Measurements from ENCODE around the gene AXDND1. TPM values are rescaled to one million over a fixed set of nuclear protein-coding genes. Genes with fewer than 3 reads are reported as not detected.
A peak's percentile ranks its signal among the peaks of the same experiment; 100 is the strongest.
"Not testable (repeated sequence)": the region's sequence is repeated elsewhere in the genome, so short reads cannot be mapped to it uniquely, and the experiment has no call there.

AXDND1 gene
- total RNA-seq, 1 experiment from 2014 or later = 0.15 TPM

DNA sequence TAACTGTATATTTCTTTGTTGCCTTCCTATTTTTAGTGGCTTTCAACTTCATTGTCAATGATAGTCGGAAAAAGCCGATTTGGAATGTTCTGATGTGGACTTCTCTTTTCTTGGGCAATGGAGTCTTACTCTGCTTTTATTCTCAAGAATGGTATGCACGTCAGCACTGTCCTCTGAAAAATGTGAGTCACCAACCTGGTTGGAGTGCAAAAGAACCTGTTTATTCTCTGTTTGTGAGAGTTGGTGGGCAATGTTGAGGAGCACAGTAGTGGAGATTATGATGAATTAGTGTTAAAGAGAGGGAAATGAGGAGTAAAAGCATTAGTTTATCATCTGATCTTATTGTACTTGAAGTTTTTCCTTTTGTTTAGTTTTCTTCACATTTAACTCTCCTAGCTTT, 14.5 kb upstream of the AXDND1 start:
- H3K27ac ChIP-seq (ENCODE audit: low read length) = no peak overlapping the region
- no peaks in the 10 kb centered on the region for H3K9me2 ChIP-seq (replicated peaks; ENCODE audit: insufficient read depth, low read length)
- H3K27me3 ChIP-seq (ENCODE audit: low read length) = no peaks in the 10 kb centered on the region
- no peaks in the 10 kb centered on the region for H4K20me1 ChIP-seq (ENCODE audit: insufficient read depth, low read depth, low read length)
- no peaks in the 10 kb centered on the region for H3K9me3 ChIP-seq (ENCODE audit: low read length)
- H3K9ac ChIP-seq (ENCODE audit: low read length) = no peak overlapping the region
- H3K4me3 ChIP-seq (ENCODE audit: low read length) = no peak overlapping the region
- no peak for DNase-seq
- no peaks in the 10 kb centered on the region for H3K4me1 ChIP-seq (ENCODE audit: low read length)
- no peak overlapping the region for H2AFZ ChIP-seq (ENCODE audit: low read length)
- no peaks in the 10 kb centered on the region for H3K79me2 ChIP-seq (ENCODE audit: low read length)
- H3K4me2 ChIP-seq (ENCODE audit: low read depth, low read length, poor library complexity, severe bottlenecking) = no peak overlapping the region
- H3K36me3 ChIP-seq (ENCODE audit: insufficient read depth, low read length) = peaks cover 8% of the 10 kb centered on the region; the same call in 1 of the 2 replicates

DNA sequence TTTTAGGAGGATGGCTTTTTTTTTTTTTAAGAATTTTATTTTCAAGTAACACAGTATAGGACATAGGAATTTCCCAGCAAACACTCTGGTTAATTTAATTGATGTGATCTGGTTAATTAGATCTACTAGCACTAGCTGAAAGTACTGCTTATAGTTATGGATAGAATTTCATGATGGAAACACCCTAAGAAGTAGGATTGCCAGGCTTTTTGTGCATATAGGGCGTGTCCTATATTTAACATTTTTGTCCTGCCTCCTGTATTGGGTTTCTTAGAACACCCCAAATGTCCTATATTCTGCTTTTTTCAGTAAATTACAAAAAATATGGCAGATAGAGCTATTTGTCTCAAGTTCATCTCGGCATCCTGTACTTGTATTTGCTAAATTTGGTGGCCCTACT, 13.5 kb upstream of the AXDND1 start:
- H3K4me2 ChIP-seq (ENCODE audit: low read depth, low read length, poor library complexity, severe bottlenecking) = no peak overlapping the region
- no peaks in the 10 kb centered on the region for H3K9me3 ChIP-seq (ENCODE audit: low read length)
- no peak overlapping the region for H3K4me3 ChIP-seq (ENCODE audit: low read length)
- H4K20me1 ChIP-seq (ENCODE audit: insufficient read depth, low read depth, low read length) = no peaks in the 10 kb centered on the region
- peaks cover 8% of the 10 kb centered on the region; the same call in 1 of the 2 replicates for H3K36me3 ChIP-seq (ENCODE audit: insufficient read depth, low read length)
- no peaks in the 10 kb centered on the region for H3K4me1 ChIP-seq (ENCODE audit: low read length)
- no peaks in the 10 kb centered on the region for H3K27me3 ChIP-seq (ENCODE audit: low read length)
- H2AFZ ChIP-seq (ENCODE audit: low read length) = no peak overlapping the region
- H3K9me2 ChIP-seq (replicated peaks; ENCODE audit: insufficient read depth, low read length) = no peaks in the 10 kb centered on the region
- DNase-seq = no peak
- no peak overlapping the region for H3K27ac ChIP-seq (ENCODE audit: low read length)
- no peaks in the 10 kb centered on the region for H3K79me2 ChIP-seq (ENCODE audit: low read length)
- H3K9ac ChIP-seq (ENCODE audit: low read length) = no peak overlapping the region

DNA sequence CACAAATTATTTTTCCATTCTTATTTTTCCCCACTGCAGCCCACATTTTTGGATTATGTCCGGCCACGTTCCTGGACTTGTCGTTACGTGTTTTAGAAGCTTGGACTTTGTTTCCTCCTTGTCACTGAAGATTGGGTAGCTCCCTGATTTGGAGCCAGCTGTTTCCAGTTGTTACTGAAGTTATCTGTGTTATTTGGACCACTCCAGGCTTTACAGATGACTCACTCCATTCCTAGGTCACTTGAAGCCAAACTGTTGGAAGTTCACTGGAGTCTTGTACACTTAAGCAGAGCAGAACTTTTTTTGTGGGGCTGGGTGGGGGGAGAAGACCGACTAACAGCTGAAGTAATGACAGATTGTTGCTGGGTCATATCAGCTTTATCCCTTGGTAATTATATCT, 12.2 kb upstream of the AXDND1 start:
- no peaks in the 10 kb centered on the region for H3K9me2 ChIP-seq (replicated peaks; ENCODE audit: insufficient read depth, low read length)
- no peak overlapping the region for H3K27ac ChIP-seq (ENCODE audit: low read length)
- peaks cover 8% of the 10 kb centered on the region; the same call in 1 of the 2 replicates for H3K36me3 ChIP-seq (ENCODE audit: insufficient read depth, low read length)

DNA sequence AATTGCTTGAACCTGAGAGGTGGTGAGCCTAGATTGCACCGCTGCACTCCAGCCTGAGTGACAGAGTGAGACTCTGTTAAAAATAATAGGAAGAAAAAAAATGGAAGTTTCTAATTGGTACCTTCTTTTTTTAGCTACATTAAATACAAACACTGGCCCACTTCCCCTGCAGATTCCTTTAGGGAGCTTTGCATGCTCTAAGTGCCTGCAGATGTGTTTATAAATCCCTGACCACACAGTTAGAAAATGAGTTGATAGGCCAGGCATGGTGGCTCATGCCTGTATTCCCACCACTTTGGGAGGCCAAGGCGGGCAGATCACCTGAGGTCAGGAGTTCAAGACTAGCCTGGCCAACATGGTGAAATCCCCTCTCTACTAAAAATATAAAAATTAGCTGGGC, 4.1 kb upstream of the AXDND1 start:
- DNase-seq; H3K9ac ChIP-seq (ENCODE audit: low read length): not testable (repeated sequence)
- H3K4me1 ChIP-seq (ENCODE audit: low read length) = peaks cover 11% of the 10 kb centered on the region

More for the DNA sequence above, 12.2 kb upstream of the AXDND1 start:
- no peak overlapping the region for H2AFZ ChIP-seq (ENCODE audit: low read length)
- DNase-seq = no peak
- H4K20me1 ChIP-seq (ENCODE audit: insufficient read depth, low read depth, low read length) = no peaks in the 10 kb centered on the region
- no peaks in the 10 kb centered on the region for H3K4me1 ChIP-seq (ENCODE audit: low read length)
- H3K79me2 ChIP-seq (ENCODE audit: low read length) = no peaks in the 10 kb centered on the region
- no peaks in the 10 kb centered on the region for H3K27me3 ChIP-seq (ENCODE audit: low read length)
- no peaks in the 10 kb centered on the region for H3K9me3 ChIP-seq (ENCODE audit: low read length)
- H3K4me2 ChIP-seq (ENCODE audit: low read depth, low read length, poor library complexity, severe bottlenecking) = no peak overlapping the region
- no peak overlapping the region for H3K9ac ChIP-seq (ENCODE audit: low read length)
- no peak overlapping the region for H3K4me3 ChIP-seq (ENCODE audit: low read length)

DNA sequence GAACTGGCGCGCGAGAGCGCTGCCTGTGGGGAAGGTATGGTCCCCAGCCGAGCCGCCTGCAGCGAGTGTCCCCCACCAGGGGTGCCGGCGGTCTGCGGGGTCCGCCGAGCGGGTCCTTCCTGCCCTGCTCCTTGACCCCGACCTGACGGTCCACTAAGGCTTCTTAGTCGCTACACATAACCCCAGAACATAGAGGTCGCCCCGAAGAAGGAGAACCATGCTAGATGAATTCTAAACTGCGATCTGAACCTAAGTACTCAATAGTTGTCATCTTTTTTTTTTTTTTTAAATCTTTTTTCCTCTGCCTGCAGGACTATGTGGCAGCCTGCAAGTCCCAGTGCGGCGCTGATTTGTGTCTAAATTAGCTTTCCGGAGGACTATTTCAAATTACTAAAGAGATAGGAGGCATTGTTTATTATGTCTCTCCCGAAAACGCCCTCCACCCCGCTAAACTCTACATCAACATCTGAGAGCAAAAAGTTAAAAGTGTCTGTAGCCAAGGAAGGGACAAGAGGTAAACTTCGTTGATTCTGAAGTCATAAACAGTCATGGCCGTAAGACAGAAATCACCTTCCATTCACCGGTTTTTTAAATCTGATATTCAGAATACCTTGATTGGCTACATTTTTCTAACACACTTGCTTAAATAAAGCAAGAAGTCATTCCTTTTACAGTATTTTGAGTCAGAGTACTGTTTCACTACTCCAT, 476 bp downstream of the AXDND1 start:
- Histone ChIP-seq H3K36me3 (ENCODE audit: insufficient read depth, low read length) (no peaks in the 10 kb centered on the region), H3K4me3 (ENCODE audit: low read length) (peak overlapping the region; percentile 75), H3K27ac (ENCODE audit: low read length) (peak overlapping the region; percentile 83; the same call in 1 of the 2 replicates), H3K4me1 (ENCODE audit: low read length) (peaks cover 11% of the 10 kb centered on the region), H3K79me2 (ENCODE audit: low read length) (no peaks in the 10 kb centered on the region), H4K20me1 (ENCODE audit: insufficient read depth, low read depth, low read length) (no peaks in the 10 kb centered on the region), H3K9ac (ENCODE audit: low read length) (peak overlapping the region; percentile 74), H3K9me2 (replicated peaks; ENCODE audit: insufficient read depth, low read length) (no peaks in the 10 kb centered on the region), H3K27me3 (ENCODE audit: low read length) (no peaks in the 10 kb centered on the region), H3K4me2 (ENCODE audit: low read depth, low read length, poor library complexity, severe bottlenecking) (peak overlapping the region; percentile 78), H2AFZ (ENCODE audit: low read length) (peak overlapping the region; percentile 59; the same call in 1 of the 2 replicates), H3K9me3 (ENCODE audit: low read length) (no peaks in the 10 kb centered on the region)
- DNase-seq = peak; percentile 53

More for the DNA sequence above, 4.1 kb upstream of the AXDND1 start:
- not testable (repeated sequence) for H3K9me2 ChIP-seq (replicated peaks; ENCODE audit: insufficient read depth, low read length); H3K27me3 ChIP-seq (ENCODE audit: low read length); H3K27ac ChIP-seq (ENCODE audit: low read length); H3K79me2 ChIP-seq (ENCODE audit: low read length); H4K20me1 ChIP-seq (ENCODE audit: insufficient read depth, low read depth, low read length); H3K4me3 ChIP-seq (ENCODE audit: low read length); H3K9me3 ChIP-seq (ENCODE audit: low read length); H3K36me3 ChIP-seq (ENCODE audit: insufficient read depth, low read length); H2AFZ ChIP-seq (ENCODE audit: low read length); H3K4me2 ChIP-seq (ENCODE audit: low read depth, low read length, poor library complexity, severe bottlenecking)

DNA sequence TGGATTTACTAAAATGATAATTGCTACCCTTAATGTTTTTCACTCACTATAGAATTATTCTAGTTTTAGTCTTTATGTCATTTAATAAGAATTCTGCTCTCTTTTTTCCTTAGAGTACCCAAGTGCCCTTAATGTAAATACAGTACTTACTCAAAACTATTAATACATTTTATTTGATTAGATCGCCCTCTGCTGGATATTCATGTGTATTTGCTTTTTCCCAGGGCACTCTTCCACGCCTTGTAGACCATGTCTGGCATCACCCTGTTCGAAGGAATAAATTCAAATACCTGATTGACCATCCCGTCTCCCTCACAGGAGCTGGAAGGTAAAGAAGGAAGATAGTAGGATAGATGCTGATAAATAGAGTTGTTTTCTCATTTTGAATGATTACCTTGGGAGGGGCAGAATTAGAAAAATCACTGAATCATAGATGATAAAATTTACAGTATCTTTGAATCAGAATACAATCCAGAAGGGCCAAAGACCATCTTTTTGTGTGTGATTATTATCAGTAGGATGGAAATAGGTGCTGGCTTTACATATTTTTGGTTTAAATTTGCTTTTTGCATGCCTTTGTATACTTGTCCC, 4.1 kb downstream of the AXDND1 start:
- Histone ChIP-seq H3K79me2 (ENCODE audit: low read length) (no peaks in the 10 kb centered on the region), H2AFZ (ENCODE audit: low read length) (no peak overlapping the region), H3K9me3 (ENCODE audit: low read length) (no peaks in the 10 kb centered on the region), H3K9ac (ENCODE audit: low read length) (no peak overlapping the region), H3K4me1 (ENCODE audit: low read length) (peaks cover 7% of the 10 kb centered on the region), H3K36me3 (ENCODE audit: insufficient read depth, low read length) (no peaks in the 10 kb centered on the region), H3K9me2 (replicated peaks; ENCODE audit: insufficient read depth, low read length) (no peaks in the 10 kb centered on the region), H3K4me3 (ENCODE audit: low read length) (no peak overlapping the region), H3K4me2 (ENCODE audit: low read depth, low read length, poor library complexity, severe bottlenecking) (no peak overlapping the region), H3K27ac (ENCODE audit: low read length) (no peak overlapping the region), H3K27me3 (ENCODE audit: low read length) (no peaks in the 10 kb centered on the region), H4K20me1 (ENCODE audit: insufficient read depth, low read depth, low read length) (no peaks in the 10 kb centered on the region)
- DNase-seq = peak; percentile 89

DNA sequence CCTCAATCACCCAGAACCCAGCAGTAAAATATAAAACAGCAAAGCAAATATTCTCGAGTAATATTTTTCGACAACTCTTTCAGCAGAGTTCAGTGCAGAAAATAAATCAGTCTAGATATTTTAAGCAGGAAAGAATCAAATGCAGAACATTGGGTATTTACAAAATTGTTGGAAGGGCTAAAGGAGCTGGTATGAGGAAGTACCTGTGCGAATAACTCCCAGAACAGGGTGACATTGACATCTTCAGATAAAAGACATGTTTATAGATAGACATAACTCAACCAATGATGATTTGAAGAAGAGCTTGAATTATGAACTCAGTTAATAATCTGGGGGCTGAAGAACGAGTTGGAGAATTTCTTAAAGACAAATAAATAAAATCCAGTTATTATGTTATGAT, 6.4 kb downstream of the AXDND1 start:
- Histone ChIP-seq H3K4me1 (ENCODE audit: low read length) (no peaks in the 10 kb centered on the region), H3K9me3 (ENCODE audit: low read length) (no peaks in the 10 kb centered on the region), H3K9ac (ENCODE audit: low read length) (no peak overlapping the region), H3K79me2 (ENCODE audit: low read length) (no peaks in the 10 kb centered on the region), H3K27ac (ENCODE audit: low read length) (no peak overlapping the region), H3K36me3 (ENCODE audit: insufficient read depth, low read length) (no peaks in the 10 kb centered on the region), H3K4me2 (ENCODE audit: low read depth, low read length, poor library complexity, severe bottlenecking) (no peak overlapping the region), H3K9me2 (replicated peaks; ENCODE audit: insufficient read depth, low read length) (no peaks in the 10 kb centered on the region), H4K20me1 (ENCODE audit: insufficient read depth, low read depth, low read length) (no peaks in the 10 kb centered on the region), H2AFZ (ENCODE audit: low read length) (no peak overlapping the region), H3K4me3 (ENCODE audit: low read length) (no peak overlapping the region), H3K27me3 (ENCODE audit: low read length) (no peaks in the 10 kb centered on the region)
- no peak for DNase-seq

DNA sequence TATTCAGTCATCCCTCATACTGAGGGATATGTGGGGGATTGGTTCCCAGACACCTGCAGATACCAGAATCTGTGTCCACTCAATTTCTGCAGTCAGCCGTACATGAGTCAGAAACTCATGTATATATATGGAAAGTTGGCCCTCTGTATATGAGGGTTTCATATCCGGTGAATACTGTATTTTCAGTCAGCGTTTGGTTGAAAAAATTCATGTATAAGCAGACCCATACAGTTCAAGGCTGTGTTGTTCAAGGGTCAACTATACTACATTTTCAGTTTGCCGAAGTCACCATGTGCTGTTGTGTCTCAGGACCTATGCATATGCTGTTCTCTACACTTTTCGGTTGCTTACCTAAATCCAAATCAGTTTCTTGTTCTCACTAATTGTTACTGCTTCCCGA, 10.5 kb downstream of the AXDND1 start:
- DNase-seq = no peak
- Histone ChIP-seq H3K4me1 (ENCODE audit: low read length) (no peaks in the 10 kb centered on the region), H3K36me3 (ENCODE audit: insufficient read depth, low read length) (no peaks in the 10 kb centered on the region), H3K9me2 (replicated peaks; ENCODE audit: insufficient read depth, low read length) (no peaks in the 10 kb centered on the region), H3K79me2 (ENCODE audit: low read length) (no peaks in the 10 kb centered on the region), H3K27me3 (ENCODE audit: low read length) (no peaks in the 10 kb centered on the region), H3K9ac (ENCODE audit: low read length) (no peak overlapping the region), H3K27ac (ENCODE audit: low read length) (no peak overlapping the region), H3K9me3 (ENCODE audit: low read length) (no peaks in the 10 kb centered on the region), H2AFZ (ENCODE audit: low read length) (no peak overlapping the region), H3K4me2 (ENCODE audit: low read depth, low read length, poor library complexity, severe bottlenecking) (no peak overlapping the region), H4K20me1 (ENCODE audit: insufficient read depth, low read depth, low read length) (no peaks in the 10 kb centered on the region), H3K4me3 (ENCODE audit: low read length) (no peak overlapping the region)
